OCI-LY7 (cell line): ENCODE data around the gene DGUOK. TPM values are rescaled to one million over a fixed set of nuclear protein-coding genes. Genes with fewer than 3 reads are reported as not detected.

Experiments used
- BruUV-seq: library from RNA; stranded (reverse); fragments of 400-500 nt; replicated peaks from 2 replicates; lab custom pipeline; 2021; lab: Mats Ljungman, UMichigan
- CTCF ChIA-PET: fragments of 300-600 bp; sonication (Branson Sonifier 250); formaldehyde crosslinking; loops from one replicate; lab custom pipeline; 2022; ENCODE audit warnings: antibody characterized with exemption; ENCODE audit not compliant: unreplicated experiment; lab: Charles Lee
- POLR2A ChIA-PET: fragments of 300-600 bp; sonication (Branson Sonifier 250); formaldehyde crosslinking; loops from one replicate; lab custom pipeline; 2022; ENCODE audit warnings: antibody characterized with exemption; lab: Charles Lee
- DNase-seq: peaks from one replicate; pipeline ENCODE4 v3.0.0-alpha.2; 2015; ENCODE audit warnings: low spot score
- H2AFZ ChIP-seq: fragments of 200-600 bp; sonication (generic), shearing (Covaris generic); 2 replicates; pipeline ENCODE4 v1.6.1; 2014; ENCODE audit warnings: mild to moderate bottlenecking, antibody characterized with exemption, low read length, moderate library complexity
- H3K27ac ChIP-seq: fragments of 200-600 bp; sonication (generic); 2 replicates; pipeline ENCODE4 v1.5.1; 2014; ENCODE audit warnings: mixed run types, low read depth, mild to moderate bottlenecking, moderate library complexity, low read length, inconsistent platforms; ENCODE audit not compliant: poor library complexity, severe bottlenecking
- H3K36me3 ChIP-seq: fragments of 200-600 bp; sonication (generic); 2 replicates; pipeline ENCODE4 v1.6.1; 2014; ENCODE audit warnings: mild to moderate bottlenecking, antibody characterized with exemption, low read length, moderate library complexity, mixed read lengths; ENCODE audit not compliant: insufficient read depth
- H3K4me1 ChIP-seq: fragments of 200-600 bp; sonication (generic); 2 replicates; pipeline ENCODE4 v1.5.1; 2014; ENCODE audit warnings: mild to moderate bottlenecking, low read length; ENCODE audit not compliant: insufficient read depth, poor library complexity, severe bottlenecking
- H3K4me2 ChIP-seq: fragments of 200-600 bp; sonication (generic); 2 replicates; pipeline ENCODE4 v1.6.1; 2014; ENCODE audit warnings: mild to moderate bottlenecking, low read length
- H3K4me3 ChIP-seq: fragments of 200-600 bp; sonication (generic); 2 replicates; pipeline ENCODE4 v1.5.1; 2014; ENCODE audit warnings: mild to moderate bottlenecking, low read depth, low read length; ENCODE audit not compliant: poor library complexity, severe bottlenecking
- H3K79me2 ChIP-seq: fragments of 200-600 bp; sonication (generic); 2 replicates; pipeline ENCODE4 v1.6.1; 2016; ENCODE audit warnings: low read depth, mild to moderate bottlenecking, low read length, moderate library complexity, mixed read lengths; ENCODE audit not compliant: insufficient read depth
- H3K9me2 ChIP-seq: fragments of 200-600 bp; sonication (generic); 2 replicates; pipeline ENCODE4 v1.6.1; 2016; ENCODE audit warnings: mild to moderate bottlenecking, low read length, mixed read lengths; ENCODE audit not compliant: insufficient read depth
- H3K9me3 ChIP-seq: fragments of 200-600 bp; sonication (generic); 2 replicates; pipeline ENCODE4 v1.6.1; 2014; ENCODE audit warnings: mild to moderate bottlenecking, mixed run types, low read length, mixed read lengths
- H4K20me1 ChIP-seq: fragments of 200-600 bp; sonication (generic); 2 replicates; pipeline ENCODE4 v1.6.1; 2014; ENCODE audit warnings: mild to moderate bottlenecking, antibody characterized with exemption, low read length, moderate library complexity, mixed read lengths; ENCODE audit not compliant: insufficient read depth
- CTCF ChIP-seq: fragments of 200-600 bp; sonication (generic); conservative IDR thresholded peaks from 2 replicates; pipeline ENCODE4 v1.5.1; 2014; ENCODE audit warnings: mild to moderate bottlenecking, antibody characterized with exemption, low read length, moderate library complexity, mixed read lengths
- EZH2phosphoT487 ChIP-seq: fragments of 200-600 bp; sonication (generic); IDR thresholded peaks from 2 replicates; pipeline ENCODE4 v1.6.1; 2018; ENCODE audit warnings: low read depth, borderline replicate concordance, mild to moderate bottlenecking, mixed run types, antibody characterized with exemption, low read length, moderate library complexity, mixed read lengths
- intact Hi-C: fragments of 100-400 bp; cut with micrococcal nuclease; formaldehyde crosslinking; loops from one replicate; pipeline ENCODE4 v1.10.0; 2022; ENCODE audit not compliant: unreplicated experiment
- total RNA-seq, 2 experiments: library from RNA; depleted of rRNA in 1 of 2; stranded (reverse); fragments of >200 nt in 1 of 2; shearing (Covaris generic) in 1 of 2; gene quantifications; 2 replicates each; pipeline ENCODE4 v1.2.3, GENCODE V29; 2014 to 2022

The DGUOK gene
- total RNA-seq, 2 experiments from 2014 or later: 73.4 to 91.8 TPM

DNA sequence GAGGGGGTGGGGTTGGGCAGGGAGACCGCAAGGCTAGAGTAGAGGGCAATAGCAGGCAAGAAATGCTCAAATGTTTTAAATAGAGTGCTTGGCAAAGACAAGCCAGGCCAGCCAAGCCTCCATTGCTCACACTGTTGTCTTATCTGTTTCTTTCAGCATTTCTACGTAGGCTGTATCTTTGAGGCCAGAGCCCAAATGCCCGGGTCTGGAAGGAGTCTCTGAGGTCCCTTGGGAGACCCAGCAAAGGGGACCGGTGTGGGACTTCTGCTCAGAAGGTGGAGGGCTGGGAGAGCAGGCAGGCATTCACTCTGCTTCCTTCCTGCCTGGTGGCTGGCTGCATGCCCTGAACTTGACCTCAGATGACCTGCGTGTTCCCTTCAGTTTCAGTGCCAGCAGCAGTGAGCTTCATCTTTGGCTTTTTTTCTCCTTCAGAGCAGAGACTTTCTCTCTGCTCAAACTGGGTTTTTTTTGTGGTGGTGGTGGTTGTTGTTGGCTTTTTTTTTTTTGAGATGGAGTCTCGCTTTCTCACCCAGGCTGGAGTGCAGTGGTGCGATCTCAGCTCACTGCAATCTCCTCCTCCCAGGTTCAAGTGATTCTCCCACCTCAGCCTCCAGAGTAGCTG is 44.3 kb downstream of the DGUOK start:
- BruUV-seq: no TSS peak
- Histone ChIP-seq H4K20me1 (no peaks in the 10 kb centered on the region), H3K27ac (peak overlapping the region; percentile 5), H2AFZ (peak overlapping the region; percentile 77), H3K9me3 (no peaks in the 10 kb centered on the region), H3K79me2 (no peaks in the 10 kb centered on the region), H3K4me1 (peaks cover 39% of the 10 kb centered on the region), H3K4me3 (peak overlapping the region; percentile 15), H3K4me2 (peak overlapping the region; percentile 71), H3K36me3 (no peaks in the 10 kb centered on the region), H3K9me2 (no peaks in the 10 kb centered on the region)
- ChIA-PET POLR2A (interaction anchor here (0.6 to 1.1 kb wide), 6 partner anchors 16 to 718 kb away, joined by 3 to 4 read pairs (median 3); no protein-coding TSS in a partner anchor), CTCF (interaction anchor here (0.6 to 0.7 kb wide), 2 partner anchors 37 to 338 kb away, joined by 3 to 5 read pairs; no protein-coding TSS in a partner anchor)
- peak; percentile 60 for DNase-seq
- TF ChIP-seq CTCF: no peak
- no peak for TF ChIP-seq EZH2phosphoT487
- intact Hi-C loops: no loop called here

- Histone ChIP-seq H3K4me3 (no peak overlapping the region), H3K4me1 (peaks cover 39% of the 10 kb centered on the region), H2AFZ (no peak overlapping the region), H4K20me1 (no peaks in the 10 kb centered on the region), H3K79me2 (no peaks in the 10 kb centered on the region), H3K9me3 (no peaks in the 10 kb centered on the region), H3K4me2 (peak overlapping the region; percentile 71), H3K9me2 (no peaks in the 10 kb centered on the region), H3K36me3 (no peaks in the 10 kb centered on the region), H3K27ac (no peak overlapping the region)
- DNase-seq: no peak
- no peak for TF ChIP-seq EZH2phosphoT487
- no peak for TF ChIP-seq CTCF
- ChIA-PET CTCF (interaction anchor here (0.6 kb wide), 1 partner anchor 337 kb away, joined by 3 read pairs; no protein-coding TSS in a partner anchor), POLR2A (interaction anchor here (1.0 to 1.2 kb wide), 2 partner anchors 17 to 60 kb away, joined by 3 to 4 read pairs; no protein-coding TSS in a partner anchor)
- no TSS peak for BruUV-seq
- intact Hi-C loops: no loop called here
Observed at GRCh38 chr2:73971722-73972121, 45.0 kb downstream of the DGUOK start.

DNA sequence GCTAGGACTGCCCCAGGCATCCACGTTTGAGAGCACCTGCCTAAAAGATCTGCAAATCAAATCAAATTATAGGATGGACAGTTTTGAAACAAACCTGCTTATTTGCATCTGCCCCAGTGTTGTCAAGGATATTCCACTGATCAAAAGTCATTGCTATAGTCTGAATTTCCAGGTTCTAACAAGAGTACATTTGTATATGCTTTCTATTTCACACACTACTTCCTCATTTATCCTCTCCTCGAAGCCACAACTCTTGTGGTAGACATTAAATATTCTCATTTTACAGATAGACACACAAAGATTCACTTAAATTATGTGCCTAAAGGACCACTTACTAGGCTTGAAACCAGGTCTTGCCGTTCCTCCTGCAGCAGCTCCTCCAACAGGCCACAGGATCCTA is 46.2 kb downstream of the DGUOK start:
- no peak overlapping the region for H3K4me3 ChIP-seq
- peak overlapping the region; percentile 35; the same call in 1 of the 2 replicates for H2AFZ ChIP-seq
- no peaks in the 10 kb centered on the region for H4K20me1 ChIP-seq
- TF ChIP-seq EZH2phosphoT487 (no peak), CTCF (no peak)
- intact Hi-C loops: no loop called here
- BruUV-seq: no TSS peak
- peaks cover 39% of the 10 kb centered on the region for H3K4me1 ChIP-seq
- POLR2A ChIA-PET: interaction anchor here (1.2 kb wide), 1 partner anchor 61 kb away, joined by 3 read pairs; no protein-coding TSS in a partner anchor
- no peaks in the 10 kb centered on the region for H3K9me3 ChIP-seq
- peak overlapping the region; percentile 37 for H3K4me2 ChIP-seq
- no peaks in the 10 kb centered on the region for H3K36me3 ChIP-seq
- H3K79me2 ChIP-seq: no peaks in the 10 kb centered on the region
- no peak overlapping the region for H3K27ac ChIP-seq
- CTCF ChIA-PET: no interaction called here
- no peaks in the 10 kb centered on the region for H3K9me2 ChIP-seq
- peak; percentile 26 for DNase-seq
